ENCODE results near the gene RBM47. TPM values are rescaled to one million over a fixed set of nuclear protein-coding genes. Genes with fewer than 3 reads are reported as not detected.

The RBM47 gene
- total and polyA plus RNA-seq, 2 experiments from 2014 or later, result 35.6 to 139 TPM

DNA sequence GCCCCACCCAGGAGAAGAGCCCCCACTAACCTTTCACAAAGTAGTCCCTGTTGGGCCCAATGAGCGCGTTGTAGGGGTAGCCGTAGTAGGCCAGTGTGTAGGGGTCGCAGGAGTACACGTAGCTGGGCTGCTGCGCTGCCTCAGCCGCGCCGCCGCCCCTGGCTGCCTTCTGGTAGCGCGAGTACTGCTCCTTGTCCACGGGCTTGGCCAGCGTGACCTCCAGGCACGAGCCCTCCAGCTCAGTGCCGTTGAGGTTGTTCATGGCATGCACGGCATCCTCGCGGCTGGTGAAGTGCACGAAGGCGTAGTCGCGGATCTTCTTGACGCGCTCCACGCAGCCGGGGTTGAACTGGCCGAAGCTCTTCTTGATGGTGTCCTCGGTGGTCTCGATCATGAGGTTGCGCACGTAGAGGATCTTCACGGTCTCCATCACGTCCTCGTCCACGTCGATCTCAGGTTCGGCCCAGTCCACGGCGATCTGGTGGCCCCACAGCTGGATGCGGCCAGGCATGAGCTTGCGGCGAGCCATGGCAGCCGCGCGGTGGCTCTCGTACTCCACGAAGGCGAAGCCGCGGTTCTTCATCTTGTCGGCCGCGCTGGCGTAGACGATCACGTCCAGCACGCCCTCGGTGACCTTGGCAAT is 191.8 kb downstream of the RBM47 start:
- H3K4me1 Mint-ChIP-seq, result peaks cover 25% of the 10 kb centered on the region

More for the DNA sequence above, 191.8 kb downstream of the RBM47 start:
- Mint-ChIP-seq H3K4me3 (no peak overlapping the region), H3K27ac (no peak overlapping the region), H3K9me3 (no peaks in the 10 kb centered on the region), H3K36me3 (ENCODE audit: low read depth) (peaks cover 56% of the 10 kb centered on the region), H3K27me3 (ENCODE audit: insufficient read depth, low read depth, poor library complexity) (peaks cover 13% of the 10 kb centered on the region)
- peaks cover 9% of the 10 kb centered on the region; the same call in 1 of the 2 replicates for H3K36me3 ChIP-seq (ENCODE audit: insufficient read depth)
- peaks cover 20% of the 10 kb centered on the region for H3K4me1 ChIP-seq (ENCODE audit: insufficient read depth)
- ATAC-seq, result no peak
- no peak overlapping the region for H3K27ac ChIP-seq (ENCODE audit: low read depth)
- no peak for TF ChIP-seq CREB1 (CRISPR knock-in tag; IDR thresholded peaks at IDR 0.05; ENCODE audit: low read depth)
- no peak for TF ChIP-seq EZH2phosphoT487 (IDR thresholded peaks at IDR 0.05; ENCODE audit: unreplicated experiment)
- TF ChIP-seq STAT1 (IDR thresholded peaks at IDR 0.05; ENCODE audit: unreplicated experiment), result no peak
- TF ChIP-seq JUNB (IDR thresholded peaks at IDR 0.05; ENCODE audit: unreplicated experiment), result no peak
- TF ChIP-seq, protein P1, sequence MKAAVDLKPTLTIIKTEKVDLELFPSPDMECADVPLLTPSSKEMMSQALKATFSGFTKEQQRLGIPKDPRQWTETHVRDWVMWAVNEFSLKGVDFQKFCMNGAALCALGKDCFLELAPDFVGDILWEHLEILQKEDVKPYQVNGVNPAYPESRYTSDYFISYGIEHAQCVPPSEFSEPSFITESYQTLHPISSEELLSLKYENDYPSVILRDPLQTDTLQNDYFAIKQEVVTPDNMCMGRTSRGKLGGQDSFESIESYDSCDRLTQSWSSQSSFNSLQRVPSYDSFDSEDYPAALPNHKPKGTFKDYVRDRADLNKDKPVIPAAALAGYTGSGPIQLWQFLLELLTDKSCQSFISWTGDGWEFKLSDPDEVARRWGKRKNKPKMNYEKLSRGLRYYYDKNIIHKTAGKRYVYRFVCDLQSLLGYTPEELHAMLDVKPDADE (IDR thresholded peaks at IDR 0.05), result no peak
- TF ChIP-seq, protein P2, sequence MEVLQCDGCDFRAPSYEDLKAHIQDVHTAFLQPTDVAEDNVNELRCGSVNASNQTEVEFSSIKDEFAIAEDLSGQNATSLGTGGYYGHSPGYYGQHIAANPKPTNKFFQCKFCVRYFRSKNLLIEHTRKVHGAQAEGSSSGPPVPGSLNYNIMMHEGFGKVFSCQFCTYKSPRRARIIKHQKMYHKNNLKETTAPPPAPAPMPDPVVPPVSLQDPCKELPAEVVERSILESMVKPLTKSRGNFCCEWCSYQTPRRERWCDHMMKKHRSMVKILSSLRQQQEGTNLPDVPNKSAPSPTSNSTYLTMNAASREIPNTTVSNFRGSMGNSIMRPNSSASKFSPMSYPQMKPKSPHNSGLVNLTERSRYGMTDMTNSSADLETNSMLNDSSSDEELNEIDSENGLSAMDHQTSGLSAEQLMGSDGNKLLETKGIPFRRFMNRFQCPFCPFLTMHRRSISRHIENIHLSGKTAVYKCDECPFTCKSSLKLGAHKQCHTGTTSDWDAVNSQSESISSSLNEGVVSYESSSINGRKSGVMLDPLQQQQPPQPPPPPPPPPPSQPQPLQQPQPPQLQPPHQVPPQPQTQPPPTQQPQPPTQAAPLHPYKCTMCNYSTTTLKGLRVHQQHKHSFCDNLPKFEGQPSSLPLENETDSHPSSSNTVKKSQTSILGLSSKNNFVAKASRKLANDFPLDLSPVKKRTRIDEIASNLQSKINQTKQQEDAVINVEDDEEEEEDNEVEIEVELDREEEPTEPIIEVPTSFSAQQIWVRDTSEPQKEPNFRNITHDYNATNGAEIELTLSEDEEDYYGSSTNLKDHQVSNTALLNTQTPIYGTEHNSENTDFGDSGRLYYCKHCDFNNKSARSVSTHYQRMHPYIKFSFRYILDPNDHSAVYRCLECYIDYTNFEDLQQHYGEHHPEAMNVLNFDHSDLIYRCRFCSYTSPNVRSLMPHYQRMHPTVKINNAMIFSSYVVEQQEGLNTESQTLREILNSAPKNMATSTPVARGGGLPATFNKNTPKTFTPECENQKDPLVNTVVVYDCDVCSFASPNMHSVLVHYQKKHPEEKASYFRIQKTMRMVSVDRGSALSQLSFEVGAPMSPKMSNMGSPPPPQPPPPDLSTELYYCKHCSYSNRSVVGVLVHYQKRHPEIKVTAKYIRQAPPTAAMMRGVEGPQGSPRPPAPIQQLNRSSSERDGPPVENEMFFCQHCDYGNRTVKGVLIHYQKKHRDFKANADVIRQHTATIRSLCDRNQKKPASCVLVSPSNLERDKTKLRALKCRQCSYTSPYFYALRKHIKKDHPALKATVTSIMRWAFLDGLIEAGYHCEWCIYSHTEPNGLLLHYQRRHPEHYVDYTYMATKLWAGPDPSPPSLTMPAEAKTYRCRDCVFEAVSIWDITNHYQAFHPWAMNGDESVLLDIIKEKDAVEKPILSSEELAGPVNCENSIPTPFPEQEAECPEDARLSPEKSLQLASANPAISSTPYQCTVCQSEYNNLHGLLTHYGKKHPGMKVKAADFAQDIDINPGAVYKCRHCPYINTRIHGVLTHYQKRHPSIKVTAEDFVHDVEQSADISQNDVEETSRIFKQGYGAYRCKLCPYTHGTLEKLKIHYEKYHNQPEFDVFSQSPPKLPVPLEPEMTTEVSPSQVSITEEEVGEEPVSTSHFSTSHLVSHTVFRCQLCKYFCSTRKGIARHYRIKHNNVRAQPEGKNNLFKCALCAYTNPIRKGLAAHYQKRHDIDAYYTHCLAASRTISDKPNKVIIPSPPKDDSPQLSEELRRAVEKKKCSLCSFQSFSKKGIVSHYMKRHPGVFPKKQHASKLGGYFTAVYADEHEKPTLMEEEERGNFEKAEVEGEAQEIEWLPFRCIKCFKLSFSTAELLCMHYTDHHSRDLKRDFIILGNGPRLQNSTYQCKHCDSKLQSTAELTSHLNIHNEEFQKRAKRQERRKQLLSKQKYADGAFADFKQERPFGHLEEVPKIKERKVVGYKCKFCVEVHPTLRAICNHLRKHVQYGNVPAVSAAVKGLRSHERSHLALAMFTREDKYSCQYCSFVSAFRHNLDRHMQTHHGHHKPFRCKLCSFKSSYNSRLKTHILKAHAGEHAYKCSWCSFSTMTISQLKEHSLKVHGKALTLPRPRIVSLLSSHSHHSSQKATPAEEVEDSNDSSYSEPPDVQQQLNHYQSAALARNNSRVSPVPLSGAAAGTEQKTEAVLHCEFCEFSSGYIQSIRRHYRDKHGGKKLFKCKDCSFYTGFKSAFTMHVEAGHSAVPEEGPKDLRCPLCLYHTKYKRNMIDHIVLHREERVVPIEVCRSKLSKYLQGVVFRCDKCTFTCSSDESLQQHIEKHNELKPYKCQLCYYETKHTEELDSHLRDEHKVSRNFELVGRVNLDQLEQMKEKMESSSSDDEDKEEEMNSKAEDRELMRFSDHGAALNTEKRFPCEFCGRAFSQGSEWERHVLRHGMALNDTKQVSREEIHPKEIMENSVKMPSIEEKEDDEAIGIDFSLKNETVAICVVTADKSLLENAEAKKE (CRISPR knock-in tag; IDR thresholded peaks at IDR 0.05), result no peak
- TF ChIP-seq ZNF331 (CRISPR knock-in tag; IDR thresholded peaks at IDR 0.05; ENCODE audit: low read depth), result no peak
- TF ChIP-seq, protein P3, sequence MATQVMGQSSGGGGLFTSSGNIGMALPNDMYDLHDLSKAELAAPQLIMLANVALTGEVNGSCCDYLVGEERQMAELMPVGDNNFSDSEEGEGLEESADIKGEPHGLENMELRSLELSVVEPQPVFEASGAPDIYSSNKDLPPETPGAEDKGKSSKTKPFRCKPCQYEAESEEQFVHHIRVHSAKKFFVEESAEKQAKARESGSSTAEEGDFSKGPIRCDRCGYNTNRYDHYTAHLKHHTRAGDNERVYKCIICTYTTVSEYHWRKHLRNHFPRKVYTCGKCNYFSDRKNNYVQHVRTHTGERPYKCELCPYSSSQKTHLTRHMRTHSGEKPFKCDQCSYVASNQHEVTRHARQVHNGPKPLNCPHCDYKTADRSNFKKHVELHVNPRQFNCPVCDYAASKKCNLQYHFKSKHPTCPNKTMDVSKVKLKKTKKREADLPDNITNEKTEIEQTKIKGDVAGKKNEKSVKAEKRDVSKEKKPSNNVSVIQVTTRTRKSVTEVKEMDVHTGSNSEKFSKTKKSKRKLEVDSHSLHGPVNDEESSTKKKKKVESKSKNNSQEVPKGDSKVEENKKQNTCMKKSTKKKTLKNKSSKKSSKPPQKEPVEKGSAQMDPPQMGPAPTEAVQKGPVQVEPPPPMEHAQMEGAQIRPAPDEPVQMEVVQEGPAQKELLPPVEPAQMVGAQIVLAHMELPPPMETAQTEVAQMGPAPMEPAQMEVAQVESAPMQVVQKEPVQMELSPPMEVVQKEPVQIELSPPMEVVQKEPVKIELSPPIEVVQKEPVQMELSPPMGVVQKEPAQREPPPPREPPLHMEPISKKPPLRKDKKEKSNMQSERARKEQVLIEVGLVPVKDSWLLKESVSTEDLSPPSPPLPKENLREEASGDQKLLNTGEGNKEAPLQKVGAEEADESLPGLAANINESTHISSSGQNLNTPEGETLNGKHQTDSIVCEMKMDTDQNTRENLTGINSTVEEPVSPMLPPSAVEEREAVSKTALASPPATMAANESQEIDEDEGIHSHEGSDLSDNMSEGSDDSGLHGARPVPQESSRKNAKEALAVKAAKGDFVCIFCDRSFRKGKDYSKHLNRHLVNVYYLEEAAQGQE (IDR thresholded peaks at IDR 0.05; ENCODE audit: unreplicated experiment), result no peak
- TF ChIP-seq ZNF114 (CRISPR knock-in tag; IDR thresholded peaks at IDR 0.05), result no peak
- H4K20me1 ChIP-seq (replicated peaks; ENCODE audit: insufficient read depth), result no peaks in the 10 kb centered on the region
- peaks cover 2% of the 10 kb centered on the region; the same call in 1 of the 2 replicates for H3F3A ChIP-seq (replicated peaks; ENCODE audit: low read depth)
- peaks cover 6% of the 10 kb centered on the region for H3K79me2 ChIP-seq (replicated peaks; ENCODE audit: insufficient read depth)
- H3K4me3 ChIP-seq, result no peak overlapping the region
- H3K27me3 ChIP-seq (ENCODE audit: insufficient read depth), result no peaks in the 10 kb centered on the region
- no peak overlapping the region for H3K4me2 ChIP-seq
- no peaks in the 10 kb centered on the region for H3K9me2 ChIP-seq (ENCODE audit: insufficient read depth)
- H2AFZ ChIP-seq, result no peak overlapping the region
- DNase-seq (ENCODE audit: low spot score), result no peak

All from GM23338 (cell line).